Stimulated activated naive CD4-positive, alpha-beta T cell (primary cell): ENCODE results near the gene SCGB1D1.

Experiments
- DNase-seq, 6 experiments: peaks; one replicate each; lab custom pipeline; 2025; lab: John Stamatoyannopoulos, UW

SCGB1D1 gene

DNA sequence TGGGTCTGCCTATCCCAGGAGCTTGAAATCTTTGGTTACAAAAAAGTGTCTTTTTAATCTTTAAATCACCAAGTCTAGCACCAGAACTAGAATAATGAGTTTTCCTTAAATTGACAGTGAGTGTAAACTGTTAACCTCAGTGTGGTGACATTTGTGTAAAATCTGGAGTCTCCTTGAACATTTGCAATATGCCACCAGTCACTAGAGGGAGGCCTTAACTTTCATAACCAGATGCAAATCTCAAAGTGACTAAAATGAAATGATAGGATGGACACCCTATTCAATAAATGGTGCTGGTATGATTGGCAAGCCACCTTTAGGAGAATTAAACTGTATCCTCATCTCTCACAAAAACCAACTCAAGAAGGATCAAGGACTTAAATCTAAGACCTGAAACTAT, 43.7 kb downstream of the SCGB1D1 start:
- DNase-seq: no peak

DNA sequence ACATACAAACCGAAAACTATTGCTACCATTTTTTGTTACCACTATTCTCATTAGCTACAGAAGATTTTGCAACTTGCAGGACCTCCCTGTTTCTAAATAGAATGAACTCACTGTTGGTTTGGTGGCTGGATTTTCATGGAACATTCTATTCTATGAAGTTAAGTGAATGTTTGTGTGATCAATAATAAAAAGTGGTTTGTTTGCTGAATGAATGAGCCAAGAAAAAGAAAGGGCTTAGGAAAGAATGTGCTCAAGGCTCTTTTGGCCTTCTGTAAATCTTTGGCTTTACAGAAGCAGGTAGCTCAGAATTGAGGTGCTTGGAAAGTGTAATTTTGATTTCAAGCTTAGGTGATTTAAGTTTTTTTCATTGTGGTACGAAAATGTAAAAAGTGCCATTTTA, 46.2 kb downstream of the SCGB1D1 start:
- DNase-seq: no peak

DNA sequence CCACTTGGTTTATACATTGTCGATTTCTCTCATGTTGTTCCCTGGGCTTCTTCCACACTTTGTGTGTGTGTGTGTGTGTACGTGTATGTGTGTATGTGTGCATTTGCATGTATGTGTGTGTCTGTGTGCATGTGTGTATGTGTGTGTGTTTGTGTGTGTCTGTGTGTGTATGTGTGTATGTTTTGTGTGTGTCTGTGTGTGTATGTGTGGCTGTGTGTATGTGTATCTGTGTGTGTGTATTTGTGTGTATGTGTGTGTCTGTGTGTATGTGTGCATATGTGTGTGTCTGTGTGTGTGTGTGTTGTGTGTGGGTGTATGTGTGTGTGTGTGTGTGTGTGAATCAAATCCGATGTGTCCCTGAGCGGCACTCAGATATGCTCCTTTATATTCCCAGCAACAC, 47.5 kb downstream of the SCGB1D1 start:
- DNase-seq: no peak

DNA sequence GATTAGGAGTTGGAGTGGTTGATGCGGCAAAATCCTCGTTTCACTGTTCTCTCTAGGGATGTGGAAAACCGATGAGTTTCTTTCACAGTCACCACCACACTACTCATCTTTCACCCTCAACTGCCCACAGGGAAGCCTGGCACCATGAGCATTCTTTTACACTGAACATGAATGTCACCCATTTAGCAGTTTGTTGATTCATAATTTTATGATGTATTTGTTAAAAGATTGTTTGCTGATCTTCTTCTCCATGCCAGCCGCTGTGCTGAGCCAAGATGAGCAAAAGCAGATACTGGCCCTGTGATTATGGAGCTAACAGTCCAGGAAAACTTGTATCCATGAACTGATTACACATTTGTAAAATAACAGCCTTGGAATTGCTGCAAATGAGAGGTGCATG, 48.1 kb downstream of the SCGB1D1 start:
- no peak for DNase-seq

DNA sequence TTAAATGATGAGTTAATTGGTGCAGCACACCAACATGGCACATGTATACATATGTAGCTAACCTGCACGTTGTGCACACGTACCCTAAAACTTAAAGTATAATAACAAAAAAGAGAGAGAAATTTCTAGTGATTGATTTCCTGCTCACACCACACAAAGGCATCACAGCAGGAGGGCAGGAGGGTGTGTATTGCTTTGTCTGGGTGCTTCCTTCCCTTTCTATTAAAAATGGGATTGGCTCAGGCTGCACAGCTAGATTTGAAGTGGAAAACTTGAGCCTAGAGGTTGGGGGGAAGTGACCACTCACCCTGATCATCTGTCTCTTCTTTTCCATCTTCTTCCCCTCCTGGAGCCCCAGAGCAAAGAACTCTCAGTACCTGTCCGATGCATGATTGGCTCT, 51.1 kb downstream of the SCGB1D1 start:
- DNase-seq: no peak

DNA sequence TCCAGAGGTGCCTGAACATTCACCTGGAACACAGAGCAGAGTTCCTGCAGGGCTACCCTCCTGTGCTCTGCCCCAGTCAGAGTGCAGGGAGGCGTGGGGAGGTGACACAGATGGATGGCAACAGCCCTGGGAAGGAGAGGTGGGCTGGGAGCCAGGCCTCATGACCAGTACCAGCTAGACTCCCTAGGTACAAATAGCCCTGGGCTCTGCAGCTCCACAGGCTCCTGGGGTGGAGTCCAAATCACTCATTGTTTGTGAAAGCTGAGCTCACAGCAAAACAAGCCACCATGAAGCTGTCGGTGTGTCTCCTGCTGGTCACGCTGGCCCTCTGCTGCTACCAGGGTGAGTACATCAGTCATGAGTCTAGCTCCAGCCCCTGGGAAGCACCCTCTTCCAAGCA, 52.0 kb downstream of the SCGB1D1 start, which contains the start of gene SCGB1D2:
TSS of gene SCGB1D2 (plus strand) at position 219 of the 400 bp plus-strand sequence. CDS start at position 288, 69 bp downstream.
- no peak for DNase-seq
